ENCODE results near the gene CCL28. TPM values are rescaled to one million over a fixed set of nuclear protein-coding genes. Genes with fewer than 3 reads are reported as not detected.

The CCL28 gene
- total RNA-seq, 1 donor from 2014 or later, result 1.4 TPM

DNA sequence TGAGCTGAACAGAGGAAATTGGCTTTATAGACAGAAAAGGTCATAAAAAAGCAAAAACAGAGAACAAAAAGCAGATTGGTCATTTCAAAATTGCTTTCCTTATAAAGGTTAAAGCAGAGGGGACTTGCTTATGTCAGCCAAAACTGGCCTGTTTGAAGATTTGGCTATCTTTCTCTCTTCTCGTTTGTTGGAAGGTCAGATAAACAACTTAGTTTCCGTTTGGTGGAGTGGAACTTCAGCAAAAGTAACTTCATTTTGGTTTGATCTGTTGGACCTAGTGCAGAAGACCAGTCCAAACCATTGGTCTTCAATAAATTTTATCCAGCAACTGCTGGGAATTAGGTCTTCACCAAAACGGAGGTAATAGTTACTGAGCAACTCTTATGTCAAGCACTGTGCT is 53.9 kb downstream of the CCL28 start:
- no peak for DNase-seq (ENCODE audit: low spot score)

DNA sequence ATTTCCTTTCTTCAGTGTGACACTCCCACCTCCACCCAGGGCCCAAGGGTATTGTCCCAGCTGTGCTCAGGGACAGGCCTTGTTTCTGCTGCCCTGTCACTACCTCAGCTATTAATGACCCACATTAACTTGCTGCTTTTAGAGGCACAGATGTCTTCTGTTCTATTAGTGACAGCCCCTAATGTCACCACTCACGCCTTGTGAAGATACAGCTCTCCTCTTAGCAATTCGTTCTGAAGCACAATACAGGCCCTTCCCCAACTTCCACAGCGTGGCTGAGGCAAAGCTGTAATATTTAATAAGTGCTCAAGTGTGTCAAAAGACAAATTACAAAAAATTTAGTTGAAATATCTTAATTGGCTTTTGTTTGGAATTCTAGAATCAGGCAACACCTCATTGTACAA is 54.3 kb downstream of the CCL28 start:
- no peak for DNase-seq (ENCODE audit: low spot score)

DNA sequence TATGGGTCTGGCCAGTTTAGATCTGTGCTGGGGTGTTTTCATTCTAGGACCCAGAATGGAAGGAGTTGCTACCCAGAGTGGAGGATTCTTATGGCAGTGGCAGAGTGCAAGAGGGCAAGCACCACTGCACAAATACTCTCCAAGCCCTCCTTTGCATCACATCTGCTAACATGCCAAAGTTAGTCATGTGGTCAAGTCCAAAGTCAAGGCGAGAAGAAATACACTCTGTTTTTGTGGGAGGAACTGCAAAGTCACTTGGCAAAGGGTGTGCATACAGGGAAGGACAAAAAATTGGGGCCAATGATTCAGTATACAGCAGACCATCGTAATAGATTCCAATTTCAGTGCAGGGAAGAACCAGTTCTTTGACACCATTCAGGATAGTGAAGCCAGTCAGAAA is 55.1 kb downstream of the CCL28 start:
- DNase-seq (ENCODE audit: low spot score), result no peak

DNA sequence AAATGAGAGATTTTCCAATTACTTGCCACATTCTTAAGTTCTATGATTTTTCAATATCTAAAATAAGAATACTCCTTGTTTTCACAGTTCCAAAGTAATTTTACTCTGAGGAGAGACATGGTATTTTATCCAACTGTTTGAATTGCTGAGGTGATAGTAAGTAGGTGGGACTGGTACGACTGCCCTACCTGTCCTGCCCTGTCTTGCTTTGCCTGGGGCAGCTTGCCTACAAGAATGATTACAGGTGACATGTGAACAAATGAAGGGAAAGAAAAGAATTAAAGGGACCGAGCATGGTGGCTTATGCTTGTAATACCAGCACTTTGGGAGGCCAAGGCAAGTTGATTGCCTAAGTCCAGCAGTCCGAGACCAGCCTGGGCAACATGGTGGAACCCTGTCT is 57.4 kb downstream of the CCL28 start:
- no peak for DNase-seq (ENCODE audit: low spot score)

DNA sequence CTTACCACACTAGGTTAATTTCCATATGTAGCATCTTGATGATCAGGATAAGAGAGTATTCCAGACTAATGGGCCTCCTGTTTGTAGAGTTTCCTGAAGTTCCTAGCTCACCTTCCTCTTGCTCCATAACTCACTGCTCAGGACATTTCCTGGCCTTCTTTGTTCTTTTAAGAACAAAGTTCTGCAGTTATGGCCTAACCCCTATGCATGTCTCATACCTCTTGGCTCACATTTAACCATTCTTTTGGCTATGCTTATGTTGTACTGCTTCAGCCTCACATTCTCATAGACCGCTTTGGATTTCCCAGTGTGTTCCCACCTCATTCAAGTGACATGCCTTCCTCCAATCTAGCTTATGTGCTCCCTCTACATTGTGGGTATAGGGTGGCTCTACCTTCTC is 58.5 kb downstream of the CCL28 start:
- DNase-seq (ENCODE audit: low spot score), result no peak

DNA sequence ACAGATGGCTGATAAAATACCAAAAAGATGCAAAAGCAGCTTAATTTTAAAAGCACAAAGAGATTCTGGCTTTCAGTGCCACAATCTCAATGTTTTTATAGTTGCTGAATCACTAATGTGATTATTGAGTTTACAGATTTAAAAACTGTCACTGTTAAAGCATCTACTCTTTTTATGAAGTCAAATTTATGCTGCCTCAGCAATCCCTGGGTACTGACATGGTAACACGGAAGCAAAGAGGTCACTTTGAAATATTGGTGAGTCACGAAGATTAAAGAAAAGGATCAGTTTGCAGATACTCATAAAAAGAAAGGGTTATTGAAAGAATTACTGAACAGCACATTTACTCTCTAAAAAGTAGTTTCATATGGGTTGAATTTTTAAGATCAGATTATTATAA is 59.3 kb downstream of the CCL28 start:
- DNase-seq (ENCODE audit: low spot score), result no peak

DNA sequence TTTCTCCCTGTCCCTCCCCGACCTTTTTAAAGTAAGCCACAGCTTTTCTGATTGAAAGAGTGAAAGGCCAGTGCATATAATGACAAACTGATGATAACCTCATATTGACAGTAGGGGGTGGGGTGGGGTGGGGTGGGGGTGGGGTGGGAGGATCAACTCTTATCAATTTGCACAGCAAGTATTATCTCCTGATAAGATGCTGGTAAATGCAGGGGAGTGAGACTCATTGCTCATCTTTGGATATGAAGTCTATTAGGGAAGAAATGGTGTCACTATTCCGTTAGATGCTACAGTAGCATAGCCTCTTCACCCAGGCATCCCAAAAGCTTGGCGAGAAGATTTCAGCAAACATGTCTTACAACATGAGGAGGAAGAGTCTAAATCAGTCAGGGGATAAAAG is 60.1 kb downstream of the CCL28 start:
- no peak for DNase-seq (ENCODE audit: low spot score)

DNA sequence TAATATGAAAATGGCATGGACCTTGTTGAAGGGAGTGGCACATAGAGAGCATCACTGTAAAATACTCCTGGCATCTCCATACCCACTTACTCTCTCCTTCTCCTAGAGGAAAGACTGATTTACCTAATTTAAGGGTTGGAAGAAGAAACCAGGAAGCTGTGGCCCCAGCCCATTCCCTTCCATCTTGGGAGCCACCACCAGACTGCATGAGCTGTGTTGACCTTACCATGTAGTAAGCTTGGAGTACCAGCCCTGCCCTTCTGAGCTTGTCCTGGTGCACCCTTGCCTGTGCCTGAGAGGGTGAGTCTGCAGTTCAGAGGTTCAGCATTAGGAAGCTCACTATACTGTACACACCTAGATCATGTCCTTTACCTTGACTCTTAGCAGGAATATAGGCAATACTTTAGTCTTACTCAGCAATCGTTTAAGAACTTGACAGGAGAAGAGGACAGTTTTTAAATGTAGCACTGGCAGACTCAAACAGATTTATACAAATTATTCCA is 63.3 kb downstream of the CCL28 start:
- DNase-seq (ENCODE audit: low spot score), result no peak

DNA sequence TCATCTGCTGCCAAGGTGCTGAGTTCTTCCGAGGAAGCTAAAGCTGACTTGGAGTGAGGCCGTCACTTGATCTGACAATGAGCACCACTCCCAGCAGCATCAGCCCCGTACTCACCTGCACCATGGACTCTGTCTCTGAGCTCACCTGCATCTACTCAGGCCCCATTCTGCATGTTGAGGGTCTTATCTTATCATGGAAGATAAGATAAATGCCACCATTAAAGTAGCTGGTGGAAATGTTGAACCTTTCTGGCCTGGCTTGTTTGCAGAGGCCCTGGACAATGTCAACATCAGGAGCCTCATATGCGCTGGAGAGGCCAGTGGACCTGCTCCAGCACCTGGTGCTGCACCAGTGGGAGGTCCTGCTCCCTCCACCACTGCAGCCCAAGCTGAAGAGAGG is 64.0 kb downstream of the CCL28 start:
- no peak for DNase-seq (ENCODE audit: low spot score)

DNA sequence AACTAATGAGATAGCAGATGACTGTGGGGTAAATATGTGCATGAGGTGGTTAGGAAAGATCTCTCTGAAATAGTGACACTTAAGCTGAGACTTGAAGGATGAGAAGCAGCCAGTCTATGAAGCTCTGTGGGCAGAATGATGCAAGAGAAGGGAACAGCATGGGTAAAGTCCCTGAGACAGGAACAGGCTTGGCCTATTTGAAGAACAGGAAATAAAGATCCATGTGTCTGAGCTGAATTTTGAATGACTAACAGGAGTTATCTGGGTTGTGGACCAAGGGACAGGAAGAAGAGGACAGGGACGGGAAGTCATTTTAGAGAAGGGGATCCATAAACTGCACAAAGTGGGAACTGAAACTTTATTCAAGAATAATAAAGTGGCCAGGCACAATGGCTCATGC is 73.3 kb downstream of the CCL28 start:
- DNase-seq (ENCODE audit: low spot score), result no peak

DNA sequence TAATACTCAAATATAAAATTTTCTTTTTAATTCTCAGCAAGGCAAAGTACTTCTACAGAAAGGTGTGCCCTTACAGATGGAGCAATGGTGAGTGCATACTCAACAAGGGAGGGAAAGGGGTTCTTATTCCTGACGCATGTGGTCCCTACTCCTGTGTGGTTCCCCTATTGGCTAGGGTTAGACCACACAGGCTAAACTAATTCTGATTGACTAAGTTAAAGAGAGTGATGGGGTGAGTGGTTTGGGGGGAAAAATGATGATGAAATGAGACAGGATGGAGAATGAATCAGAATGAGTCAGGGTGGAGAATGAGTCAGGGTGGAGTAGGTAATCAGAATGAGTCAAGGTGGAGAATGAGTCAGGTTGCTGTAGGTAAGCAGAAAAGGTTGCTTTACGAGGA is 76.0 kb downstream of the CCL28 start:
- DNase-seq (ENCODE audit: low spot score), result no peak

DNA sequence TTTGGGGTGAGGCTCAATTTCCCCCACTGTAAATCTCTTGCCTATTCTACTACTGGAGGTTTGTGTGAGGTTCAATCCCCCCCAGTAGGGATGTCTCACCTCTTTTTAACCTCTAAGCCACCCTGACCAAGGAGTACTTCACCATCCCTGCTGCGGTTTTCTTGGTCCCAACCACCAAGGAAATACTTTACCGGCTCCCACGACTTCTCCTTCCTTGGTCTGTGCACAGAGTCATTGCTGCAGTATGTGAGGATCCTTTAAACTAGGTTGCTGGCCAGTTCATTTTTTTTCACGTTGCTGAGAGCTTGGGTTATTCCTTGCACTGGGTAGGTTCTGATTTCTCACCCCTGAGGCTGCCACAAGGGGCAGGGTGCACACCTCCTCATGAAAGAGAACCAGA is 76.5 kb downstream of the CCL28 start:
- no peak for DNase-seq (ENCODE audit: low spot score)

DNA sequence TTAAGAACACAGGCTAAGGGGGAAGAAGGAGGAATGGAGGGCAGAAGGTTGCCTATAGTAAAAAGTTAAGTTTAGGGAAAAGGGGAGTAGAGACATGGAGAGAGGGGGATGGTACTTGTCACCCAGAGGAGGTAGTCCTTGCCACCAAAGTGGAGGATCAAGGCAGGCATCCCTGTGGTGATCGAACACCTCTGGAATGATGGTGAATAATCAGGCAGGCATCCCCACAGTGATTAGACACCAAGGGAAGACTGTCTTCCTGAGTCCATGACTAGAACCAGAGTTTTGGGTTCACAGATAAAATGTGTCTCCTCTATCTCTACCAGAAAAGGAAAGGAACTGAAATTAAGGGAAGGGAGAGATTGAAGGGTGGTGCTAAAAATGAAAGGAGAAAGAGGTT is 79.8 kb downstream of the CCL28 start:
- no peak for DNase-seq (ENCODE audit: low spot score)

Other genes starting within 250 kb of the CCL28 start
- 0.58 TPM for gene NIM1K, start 220.2 kb downstream of the CCL28 start, total RNA-seq
- gene HMGCS1, start 99.0 kb downstream of the CCL28 start, total RNA-seq, result 33.7 TPM
- gene TMEM267, start 71.5 kb upstream of the CCL28 start, total RNA-seq, result 11.0 TPM
- 1.2 TPM for gene C5orf34, start 102.8 kb upstream of the CCL28 start, total RNA-seq
- 89.0 TPM for gene PAIP1, start 144.7 kb upstream of the CCL28 start, total RNA-seq
- 81.6 TPM for gene NNT, start 190.8 kb upstream of the CCL28 start, total RNA-seq